ENCODE results near the gene CDH18. TPM values are rescaled to one million over a fixed set of nuclear protein-coding genes. Genes with fewer than 3 reads are reported as not detected.

Gene CDH18
- total RNA-seq, 1 donor from 2014 or later: not detected

DNA sequence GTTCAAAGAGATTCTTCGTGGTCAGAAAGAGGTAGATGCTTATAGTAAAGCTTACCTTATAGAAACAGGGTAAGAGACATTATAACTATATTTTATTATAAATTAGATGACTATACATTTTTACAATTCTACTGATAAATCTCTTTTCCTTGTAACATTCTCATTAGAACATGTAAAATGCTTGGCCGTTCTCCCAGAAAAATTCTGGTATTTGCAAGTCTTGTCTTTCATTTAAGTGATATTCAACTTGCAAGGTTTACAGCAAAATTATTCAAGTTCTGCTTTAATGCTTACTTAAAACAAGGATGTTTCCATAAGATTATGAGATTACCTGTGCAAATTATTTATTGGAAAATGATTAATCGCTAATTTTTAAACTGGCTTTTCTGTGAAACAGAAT is 41.3 kb upstream of the CDH18 start:
- Histone ChIP-seq H3K27me3 (no peaks in the 10 kb centered on the region), H3K4me3 (no peak overlapping the region), H3K27ac (no peak overlapping the region), H3K36me3 (no peaks in the 10 kb centered on the region), H3K9me3 (no peaks in the 10 kb centered on the region), H3K4me1 (no peaks in the 10 kb centered on the region)
- TF ChIP-seq, protein P1, sequence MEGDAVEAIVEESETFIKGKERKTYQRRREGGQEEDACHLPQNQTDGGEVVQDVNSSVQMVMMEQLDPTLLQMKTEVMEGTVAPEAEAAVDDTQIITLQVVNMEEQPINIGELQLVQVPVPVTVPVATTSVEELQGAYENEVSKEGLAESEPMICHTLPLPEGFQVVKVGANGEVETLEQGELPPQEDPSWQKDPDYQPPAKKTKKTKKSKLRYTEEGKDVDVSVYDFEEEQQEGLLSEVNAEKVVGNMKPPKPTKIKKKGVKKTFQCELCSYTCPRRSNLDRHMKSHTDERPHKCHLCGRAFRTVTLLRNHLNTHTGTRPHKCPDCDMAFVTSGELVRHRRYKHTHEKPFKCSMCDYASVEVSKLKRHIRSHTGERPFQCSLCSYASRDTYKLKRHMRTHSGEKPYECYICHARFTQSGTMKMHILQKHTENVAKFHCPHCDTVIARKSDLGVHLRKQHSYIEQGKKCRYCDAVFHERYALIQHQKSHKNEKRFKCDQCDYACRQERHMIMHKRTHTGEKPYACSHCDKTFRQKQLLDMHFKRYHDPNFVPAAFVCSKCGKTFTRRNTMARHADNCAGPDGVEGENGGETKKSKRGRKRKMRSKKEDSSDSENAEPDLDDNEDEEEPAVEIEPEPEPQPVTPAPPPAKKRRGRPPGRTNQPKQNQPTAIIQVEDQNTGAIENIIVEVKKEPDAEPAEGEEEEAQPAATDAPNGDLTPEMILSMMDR (IDR thresholded peaks at IDR 0.05): no peak
- ATAC-seq (no peak), DNase-seq (no peak)
- intact Hi-C loops (cut with DNase I): no loop called here

DNA sequence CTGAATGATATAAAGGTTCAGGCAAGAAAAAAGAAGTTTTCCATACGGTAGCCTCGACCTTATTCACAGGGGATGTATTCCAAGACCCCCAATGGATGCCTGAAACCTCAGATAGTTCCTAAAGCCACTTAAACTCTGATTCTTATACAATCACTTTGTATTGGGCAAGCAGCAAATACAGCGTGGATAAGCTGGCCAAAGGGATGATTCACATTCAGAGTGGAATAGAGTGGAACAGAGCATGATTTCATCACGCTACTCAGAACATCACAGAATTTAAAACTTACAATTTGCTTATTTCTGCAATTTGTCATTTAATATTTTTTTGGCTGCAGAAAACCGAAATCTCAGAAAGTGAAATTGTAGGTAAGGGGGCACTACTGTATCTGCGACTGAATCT is 40.5 kb upstream of the CDH18 start:
- Histone ChIP-seq H3K4me1 (no peaks in the 10 kb centered on the region), H3K36me3 (no peaks in the 10 kb centered on the region), H3K27me3 (no peaks in the 10 kb centered on the region), H3K27ac (no peak overlapping the region), H3K4me3 (no peak overlapping the region), H3K9me3 (no peaks in the 10 kb centered on the region)
- DNase-seq: no peak
- TF ChIP-seq, protein P1 (IDR thresholded peaks at IDR 0.05): no peak
- intact Hi-C loops (cut with DNase I): no loop called here
- ATAC-seq: no peak

DNA sequence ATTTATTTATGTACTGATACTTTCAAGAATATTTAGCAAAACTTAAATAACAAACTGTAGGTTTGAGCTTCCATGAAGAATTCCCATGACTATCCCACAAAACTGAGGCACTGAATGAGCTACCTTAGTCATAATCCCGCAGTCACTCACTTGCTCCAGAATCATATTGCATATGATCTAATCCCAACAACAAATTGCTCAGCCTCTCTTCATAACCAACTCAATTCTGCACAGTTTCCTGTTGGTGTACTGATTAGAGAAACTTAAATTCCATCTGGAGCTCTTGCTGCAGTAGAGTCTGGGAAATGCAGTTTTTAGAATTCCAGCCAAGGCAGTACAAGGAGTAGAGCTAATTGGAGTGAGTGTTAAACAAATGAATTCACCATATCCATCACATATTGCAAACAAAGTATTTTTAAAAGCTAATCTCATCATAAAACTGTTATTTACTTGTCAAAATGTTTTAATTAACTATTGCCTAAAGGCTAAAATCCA is 35.7 kb upstream of the CDH18 start:
- Histone ChIP-seq H3K9me3 (peaks cover 5% of the 10 kb centered on the region), H3K27me3 (no peaks in the 10 kb centered on the region), H3K36me3 (no peaks in the 10 kb centered on the region), H3K4me1 (no peaks in the 10 kb centered on the region), H3K4me3 (no peak overlapping the region), H3K27ac (no peak overlapping the region)
- ATAC-seq (no peak), DNase-seq (no peak)
- TF ChIP-seq, protein P1 (IDR thresholded peaks at IDR 0.05): no peak
- intact Hi-C loops (cut with DNase I): no loop called here

DNA sequence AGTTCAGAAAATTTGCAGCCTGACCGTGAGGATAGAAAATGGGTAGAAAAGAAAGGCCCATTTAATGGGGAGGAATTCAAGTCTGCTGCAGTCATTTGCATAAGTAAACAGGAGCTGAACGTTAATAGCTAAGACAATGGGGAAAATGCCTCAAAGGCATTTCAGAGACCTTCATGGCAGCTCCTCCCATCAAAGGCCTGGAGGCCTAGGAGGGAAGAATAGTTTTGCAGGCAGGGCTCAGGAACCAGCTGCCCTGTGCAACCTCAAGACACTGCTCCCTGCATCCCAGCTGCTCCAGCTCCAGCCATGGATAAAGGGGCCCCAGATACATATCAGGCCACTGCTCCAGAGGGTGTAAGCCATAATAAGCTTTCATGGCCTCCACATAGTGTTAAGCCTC is 32.2 kb upstream of the CDH18 start:
- TF ChIP-seq, protein P1 (IDR thresholded peaks at IDR 0.05): no peak
- no peak for ATAC-seq

DNA sequence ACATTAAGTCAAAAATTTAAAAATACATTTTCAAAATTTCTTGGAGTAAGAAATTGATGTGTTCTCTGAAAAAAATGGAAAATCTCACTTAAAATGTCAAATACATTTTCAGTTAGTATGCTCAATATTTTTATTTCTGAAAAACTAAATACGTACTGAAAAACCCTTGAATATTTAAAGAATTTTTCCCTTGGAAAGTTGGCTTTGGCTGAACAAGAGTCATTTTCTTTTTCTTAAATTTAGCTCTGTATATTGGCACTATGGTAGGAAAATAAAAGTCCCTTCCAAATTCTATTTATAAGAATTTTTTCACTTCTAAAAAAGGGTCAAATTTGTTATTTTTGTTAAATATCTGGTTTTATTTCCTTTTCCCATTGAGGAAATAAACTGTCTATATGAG is 29.0 kb upstream of the CDH18 start:
- Histone ChIP-seq H3K4me1 (no peaks in the 10 kb centered on the region), H3K27ac (no peak overlapping the region), H3K27me3 (no peaks in the 10 kb centered on the region), H3K36me3 (no peaks in the 10 kb centered on the region), H3K9me3 (peaks cover 5% of the 10 kb centered on the region), H3K4me3 (no peak overlapping the region)
- intact Hi-C loops (cut with DNase I): no loop called here
- DNase-seq (no peak), ATAC-seq (no peak)
- TF ChIP-seq, protein P1 (IDR thresholded peaks at IDR 0.05): no peak

More for the DNA sequence above, 32.2 kb upstream of the CDH18 start:
- H3K27me3 ChIP-seq: no peaks in the 10 kb centered on the region
- peaks cover 5% of the 10 kb centered on the region for H3K9me3 ChIP-seq
- no peaks in the 10 kb centered on the region for H3K36me3 ChIP-seq
- DNase-seq: no peak
- H3K4me3 ChIP-seq: no peak overlapping the region
- no peak overlapping the region for H3K27ac ChIP-seq
- no peaks in the 10 kb centered on the region for H3K4me1 ChIP-seq
- intact Hi-C loops (cut with DNase I): no loop called here

DNA sequence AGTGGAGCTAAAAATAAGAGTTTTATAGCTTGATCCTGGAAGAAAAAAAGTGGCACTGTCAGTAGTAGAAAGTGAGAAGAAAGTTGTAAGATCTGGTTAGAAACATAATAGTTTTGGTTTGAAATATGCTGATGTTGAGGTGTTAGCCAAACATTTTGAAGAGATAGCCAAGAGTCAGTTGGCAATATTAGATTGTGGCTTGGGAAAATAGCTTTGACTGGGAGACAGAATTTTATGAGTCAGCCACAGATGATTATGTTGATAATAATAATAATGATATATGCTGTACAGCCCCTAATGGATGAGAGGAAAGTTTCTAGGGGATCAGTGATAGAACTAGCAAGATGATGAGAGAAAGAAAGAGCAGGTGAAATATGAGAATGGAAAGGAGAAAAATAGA is 12.4 kb upstream of the CDH18 start:
- ATAC-seq (no peak), DNase-seq (no peak)
- H3K36me3 ChIP-seq: no peaks in the 10 kb centered on the region
- peaks cover 3% of the 10 kb centered on the region for H3K9me3 ChIP-seq
- no peak overlapping the region for H3K4me3 ChIP-seq
- intact Hi-C loops (cut with DNase I): no loop called here
- H3K27ac ChIP-seq: no peak overlapping the region
- no peaks in the 10 kb centered on the region for H3K4me1 ChIP-seq
- no peaks in the 10 kb centered on the region for H3K27me3 ChIP-seq
- TF ChIP-seq, protein P1 (IDR thresholded peaks at IDR 0.05): no peak
